ENCODE data around the gene CGB1. TPM values are rescaled to one million over a fixed set of nuclear protein-coding genes. Genes with fewer than 3 reads are reported as not detected.
"Not testable (repeated sequence)": the region's sequence is repeated elsewhere in the genome, so short reads cannot be mapped to it uniquely, and the experiment has no call there.

CGB1 gene
- total RNA-seq, 2 experiments from 2014 or later: not detected

DNA sequence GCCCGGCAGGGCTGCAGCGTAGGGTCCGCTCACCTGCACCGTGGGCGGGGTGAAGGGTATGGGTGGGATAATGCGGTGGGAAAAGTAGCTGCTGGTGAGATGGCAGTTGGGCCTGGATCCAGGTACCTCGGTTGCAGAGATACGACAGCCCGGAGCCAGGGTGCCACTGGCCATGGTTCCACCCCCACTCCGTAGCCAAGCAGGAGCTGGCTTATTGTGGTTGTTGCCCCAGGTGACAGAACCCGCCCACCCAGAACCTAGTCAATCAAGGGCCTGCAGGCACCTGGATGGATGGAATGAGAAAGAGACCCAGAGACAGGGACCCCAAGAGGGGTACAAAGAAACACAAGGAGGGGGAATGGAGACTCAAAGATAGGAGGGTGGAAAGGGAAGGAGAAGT, 16.4 kb downstream of the CGB1 start:
- CTCF ChIA-PET (ENCODE audit: unreplicated experiment): no interaction called here

DNA sequence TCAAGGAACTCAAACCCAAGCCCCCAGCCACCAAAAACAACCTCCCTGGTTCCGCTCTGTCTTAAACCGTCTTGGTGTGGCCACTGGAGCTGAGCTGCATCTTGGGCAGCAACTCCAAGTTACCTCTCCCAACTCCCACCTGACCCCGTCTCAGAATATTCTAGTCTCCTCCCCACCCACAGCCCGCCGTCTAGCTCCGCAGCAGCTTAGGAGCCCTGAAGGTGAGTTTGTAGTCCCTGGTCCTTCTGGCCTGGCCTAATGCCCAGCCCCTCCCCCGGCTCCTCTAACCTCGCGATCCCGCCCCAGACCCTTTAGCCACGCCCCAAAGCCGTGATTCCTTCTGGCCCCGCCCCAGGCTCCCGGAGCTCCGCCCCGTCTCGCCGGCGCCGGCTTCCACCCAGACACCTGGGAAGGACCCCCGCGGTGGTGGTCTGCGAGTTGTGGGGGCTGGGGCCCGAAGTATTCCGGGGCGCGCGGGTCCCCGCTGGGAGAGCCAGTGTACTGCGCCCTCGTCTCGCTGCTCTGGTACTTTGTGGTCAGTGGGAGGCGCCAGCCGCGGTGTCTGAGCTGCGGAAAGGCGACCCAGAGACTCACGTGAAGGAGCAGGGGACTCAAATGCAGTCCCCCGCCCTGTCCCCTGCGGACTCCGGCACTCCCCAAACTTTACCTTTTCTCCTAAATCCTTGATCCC, 17.3 kb downstream of the CGB1 start:
- Histone ChIP-seq H3K27ac (ENCODE audit: low read depth, low read length, poor library complexity, severe bottlenecking) (no peak overlapping the region), H3K4me2 (ENCODE audit: low read length) (peak overlapping the region; percentile 27; the same call in 1 of the 2 replicates), H3K4me1 (ENCODE audit: insufficient read depth, low read length, poor library complexity, severe bottlenecking) (peaks cover 43% of the 10 kb centered on the region), H3K9me3 (ENCODE audit: low read length) (no peaks in the 10 kb centered on the region), H3K79me2 (ENCODE audit: insufficient read depth, low read depth, low read length) (no peaks in the 10 kb centered on the region), H4K20me1 (ENCODE audit: insufficient read depth, low read length) (no peaks in the 10 kb centered on the region), H3K9me2 (ENCODE audit: insufficient read depth, low read length) (no peaks in the 10 kb centered on the region), H3K36me3 (ENCODE audit: insufficient read depth, low read length) (peaks cover 21% of the 10 kb centered on the region), H3K4me3 (ENCODE audit: low read depth, low read length, poor library complexity, severe bottlenecking) (no peak overlapping the region), H2AFZ (ENCODE audit: low read length) (no peak overlapping the region)
- no TSS peak for BruUV-seq (replicated peaks)
- POLR2A ChIA-PET: interaction anchor here (1.1 kb wide), 1 partner anchor 53 kb away, joined by 3 read pairs; no protein-coding TSS in a partner anchor
- CTCF ChIA-PET (ENCODE audit: unreplicated experiment): interaction anchor here (0.6 kb wide), 1 partner anchor 282 kb away, joined by 3 read pairs; no protein-coding TSS in a partner anchor
- intact Hi-C loops (cut with micrococcal nuclease; ENCODE audit: unreplicated experiment): no loop called here
- peak; percentile 56 for DNase-seq (ENCODE audit: low spot score)
- TF ChIP-seq EZH2phosphoT487 (IDR thresholded peaks at IDR 0.05; ENCODE audit: borderline replicate concordance, low read depth, low read length): no peak
- TF ChIP-seq, protein P1, sequence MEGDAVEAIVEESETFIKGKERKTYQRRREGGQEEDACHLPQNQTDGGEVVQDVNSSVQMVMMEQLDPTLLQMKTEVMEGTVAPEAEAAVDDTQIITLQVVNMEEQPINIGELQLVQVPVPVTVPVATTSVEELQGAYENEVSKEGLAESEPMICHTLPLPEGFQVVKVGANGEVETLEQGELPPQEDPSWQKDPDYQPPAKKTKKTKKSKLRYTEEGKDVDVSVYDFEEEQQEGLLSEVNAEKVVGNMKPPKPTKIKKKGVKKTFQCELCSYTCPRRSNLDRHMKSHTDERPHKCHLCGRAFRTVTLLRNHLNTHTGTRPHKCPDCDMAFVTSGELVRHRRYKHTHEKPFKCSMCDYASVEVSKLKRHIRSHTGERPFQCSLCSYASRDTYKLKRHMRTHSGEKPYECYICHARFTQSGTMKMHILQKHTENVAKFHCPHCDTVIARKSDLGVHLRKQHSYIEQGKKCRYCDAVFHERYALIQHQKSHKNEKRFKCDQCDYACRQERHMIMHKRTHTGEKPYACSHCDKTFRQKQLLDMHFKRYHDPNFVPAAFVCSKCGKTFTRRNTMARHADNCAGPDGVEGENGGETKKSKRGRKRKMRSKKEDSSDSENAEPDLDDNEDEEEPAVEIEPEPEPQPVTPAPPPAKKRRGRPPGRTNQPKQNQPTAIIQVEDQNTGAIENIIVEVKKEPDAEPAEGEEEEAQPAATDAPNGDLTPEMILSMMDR (conservative IDR thresholded peaks at IDR 0.05; ENCODE audit: low read length): peak; percentile 37

More for the DNA sequence above, 16.4 kb downstream of the CGB1 start:
- BruUV-seq (replicated peaks): no TSS peak
- peaks cover 43% of the 10 kb centered on the region for H3K4me1 ChIP-seq (ENCODE audit: insufficient read depth, low read length, poor library complexity, severe bottlenecking)
- no peak overlapping the region for H3K27ac ChIP-seq (ENCODE audit: low read depth, low read length, poor library complexity, severe bottlenecking)
- H3K79me2 ChIP-seq (ENCODE audit: insufficient read depth, low read depth, low read length): no peaks in the 10 kb centered on the region
- H3K36me3 ChIP-seq (ENCODE audit: insufficient read depth, low read length): peaks cover 11% of the 10 kb centered on the region
- TF ChIP-seq EZH2phosphoT487 (IDR thresholded peaks at IDR 0.05; ENCODE audit: borderline replicate concordance, low read depth, low read length): no peak
- TF ChIP-seq, protein P1 (conservative IDR thresholded peaks at IDR 0.05; ENCODE audit: low read length): no peak
- H3K9me3 ChIP-seq (ENCODE audit: low read length): no peaks in the 10 kb centered on the region
- peak overlapping the region; percentile 17; the same call in 1 of the 2 replicates for H3K4me2 ChIP-seq (ENCODE audit: low read length)
- H3K4me3 ChIP-seq (ENCODE audit: low read depth, low read length, poor library complexity, severe bottlenecking): no peak overlapping the region
- intact Hi-C loops (cut with micrococcal nuclease; ENCODE audit: unreplicated experiment): no loop called here
- no peaks in the 10 kb centered on the region for H3K9me2 ChIP-seq (ENCODE audit: insufficient read depth, low read length)
- H4K20me1 ChIP-seq (ENCODE audit: insufficient read depth, low read length): no peaks in the 10 kb centered on the region
- POLR2A ChIA-PET: interaction anchor here (1.1 to 1.6 kb wide), 2 partner anchors 27 to 54 kb away, joined by 3 to 5 read pairs; partner anchors contain the start of genes GYS1 and RUVBL2
- DNase-seq (ENCODE audit: low spot score): no peak
- H2AFZ ChIP-seq (ENCODE audit: low read length): no peak overlapping the region

DNA sequence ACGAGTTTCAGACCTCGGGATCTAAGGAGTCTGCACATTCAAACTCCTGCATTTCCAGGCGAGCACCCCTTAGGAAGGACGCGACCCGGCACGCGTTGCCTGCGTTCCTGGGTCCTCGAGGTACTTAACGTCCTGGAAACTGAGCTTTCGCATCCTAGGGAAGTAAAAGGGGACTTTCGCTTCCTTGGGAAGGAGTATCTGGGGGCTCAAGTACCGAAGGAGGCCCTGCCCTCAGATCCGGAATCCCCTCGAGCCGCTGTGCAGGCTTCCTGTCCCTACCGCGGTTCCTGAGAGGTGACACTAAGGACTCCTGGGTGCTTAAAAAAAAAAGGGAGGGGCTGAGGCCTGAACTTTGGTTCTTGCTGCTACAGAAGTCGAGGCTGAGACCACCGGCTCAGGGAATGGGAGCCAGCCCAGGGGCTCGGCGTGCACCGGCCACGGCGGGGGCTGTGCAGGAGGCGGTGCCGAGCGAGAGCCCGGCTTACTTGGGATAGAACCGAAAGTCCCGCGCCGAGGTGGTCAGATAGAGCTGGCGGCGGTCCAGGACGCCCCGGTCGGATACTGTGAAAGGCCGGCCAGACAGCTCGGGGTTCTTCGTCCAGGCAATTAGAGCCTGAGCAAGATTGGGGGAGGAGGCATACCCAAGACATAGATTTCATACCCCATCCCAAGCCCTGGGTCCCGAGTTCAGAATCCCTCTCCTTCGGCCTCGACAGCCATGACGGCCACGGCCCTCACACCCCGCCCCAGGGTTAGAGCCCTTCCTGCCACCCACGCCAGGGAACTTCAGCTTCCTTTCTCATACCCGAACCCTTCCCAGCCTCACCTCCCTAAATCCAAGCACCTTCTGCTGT, 18.1 kb downstream of the CGB1 start:
- POLR2A ChIA-PET; H3K79me2 ChIP-seq (ENCODE audit: insufficient read depth, low read depth, low read length); H3K27ac ChIP-seq (ENCODE audit: low read depth, low read length, poor library complexity, severe bottlenecking); intact Hi-C loops (cut with micrococcal nuclease; ENCODE audit: unreplicated experiment); CTCF ChIA-PET (ENCODE audit: unreplicated experiment); H3K9me2 ChIP-seq (ENCODE audit: insufficient read depth, low read length); H4K20me1 ChIP-seq (ENCODE audit: insufficient read depth, low read length); H2AFZ ChIP-seq (ENCODE audit: low read length); DNase-seq (ENCODE audit: low spot score); H3K9me3 ChIP-seq (ENCODE audit: low read length); BruUV-seq (replicated peaks): not testable (repeated sequence)
- Histone ChIP-seq H3K4me3 (ENCODE audit: low read depth, low read length, poor library complexity, severe bottlenecking) (peak overlapping the region; percentile 45), H3K4me2 (ENCODE audit: low read length) (peak overlapping the region; percentile 74; the same call in 1 of the 2 replicates), H3K36me3 (ENCODE audit: insufficient read depth, low read length) (peaks cover 28% of the 10 kb centered on the region), H3K4me1 (ENCODE audit: insufficient read depth, low read length, poor library complexity, severe bottlenecking) (peaks cover 43% of the 10 kb centered on the region)

Data from OCI-LY7 (cell line).